GM19193 (cell line): ENCODE measurements around the gene BRSK1.

ENCODE experiments used
- POLR2A ChIP-seq: IDR thresholded peaks from 4 replicates; pipeline ENCODE4 v1.6.1; 2011; ENCODE audit not compliant: insufficient read depth, insufficient read length; ENCODE audit errors: extremely low read depth

The BRSK1 gene

DNA sequence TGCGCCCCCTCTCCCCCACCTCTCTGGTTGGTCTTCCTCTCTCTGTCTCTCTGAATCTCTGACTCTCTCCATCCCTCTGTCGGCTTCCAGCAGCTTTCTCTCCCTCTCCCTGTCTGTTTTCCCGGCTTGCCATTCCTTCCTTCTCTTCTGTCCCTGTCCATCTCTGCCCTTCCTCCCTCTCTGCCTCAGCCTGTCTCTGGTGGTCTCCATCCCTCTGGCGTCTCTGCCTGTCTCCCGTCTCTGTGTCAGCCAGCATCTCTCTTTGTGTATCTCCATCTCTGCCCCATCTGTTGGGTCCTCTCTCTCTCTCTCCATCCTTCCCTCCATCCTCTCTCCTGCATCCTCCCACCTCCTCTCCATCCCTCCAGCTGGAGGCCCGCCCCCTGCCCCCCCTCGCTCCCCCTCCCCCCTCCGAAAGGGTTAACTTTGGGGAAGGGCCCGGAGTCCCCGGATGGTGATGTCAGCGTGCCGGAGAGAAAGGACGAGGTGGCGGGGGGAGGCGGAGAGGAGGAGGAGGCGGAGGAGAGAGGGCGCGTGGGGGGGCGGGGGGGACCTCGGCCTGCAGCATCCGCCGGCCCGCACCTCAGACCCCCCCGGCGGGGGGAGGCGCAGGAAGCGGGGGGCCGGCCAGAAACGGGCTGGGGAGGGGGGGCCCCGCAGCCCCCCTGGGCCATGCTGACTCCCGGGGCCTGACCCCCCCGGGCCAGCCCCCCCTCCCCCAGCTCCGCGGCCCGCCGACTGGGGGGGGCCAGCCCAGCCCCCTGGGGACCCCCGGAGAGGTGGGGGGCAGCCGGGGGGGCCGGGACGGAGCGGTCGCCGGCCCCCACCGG lies at the start of gene BRSK1:
Gene BRSK1, plus strand, starts transcription at position 450 of the 830 bp plus-strand sequence. CDS start 446 bp downstream, outside the sequence.
- no peak for TF ChIP-seq POLR2A

DNA sequence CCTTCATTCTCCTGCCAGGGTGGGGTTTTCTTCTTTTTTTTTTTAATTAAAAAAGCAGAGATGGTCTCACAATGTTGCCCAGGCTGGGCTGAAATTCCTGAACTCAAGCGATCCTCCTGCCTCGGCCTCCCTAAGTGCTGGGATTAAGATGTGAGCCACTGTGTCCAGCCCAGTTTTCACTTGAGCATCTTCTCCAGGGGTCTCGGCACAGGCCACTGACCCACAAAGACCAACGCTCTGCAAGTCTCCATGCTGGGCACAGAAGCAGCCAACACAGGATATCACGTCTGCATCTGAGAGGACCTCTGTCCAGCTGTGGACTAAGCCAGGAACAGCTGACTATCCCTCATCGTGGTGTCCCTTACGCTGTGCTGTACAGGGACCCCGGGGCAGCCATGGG lies 45.8 kb upstream of the BRSK1 start:
- no peak for TF ChIP-seq POLR2A

DNA sequence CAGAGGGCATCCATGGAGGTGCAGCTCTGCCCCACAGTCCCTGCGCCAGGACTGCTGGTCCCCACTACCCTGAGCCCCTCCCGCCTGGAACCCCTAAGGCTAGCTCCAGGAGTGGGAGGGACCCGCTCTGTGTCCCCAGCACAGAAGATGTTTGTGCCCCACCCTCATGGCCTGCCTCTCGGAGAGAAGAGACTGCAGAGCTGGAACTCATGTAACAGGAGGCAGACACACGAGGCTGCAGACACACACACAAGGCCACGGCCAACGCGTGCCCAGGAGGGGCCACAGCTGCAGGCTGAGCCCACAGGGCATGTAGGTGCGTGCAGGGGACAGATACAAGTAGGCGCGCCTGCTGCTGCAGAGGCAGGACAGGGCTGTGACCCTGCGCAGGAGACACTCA lies 44.8 kb upstream of the BRSK1 start:
- TF ChIP-seq POLR2A, result no peak

DNA sequence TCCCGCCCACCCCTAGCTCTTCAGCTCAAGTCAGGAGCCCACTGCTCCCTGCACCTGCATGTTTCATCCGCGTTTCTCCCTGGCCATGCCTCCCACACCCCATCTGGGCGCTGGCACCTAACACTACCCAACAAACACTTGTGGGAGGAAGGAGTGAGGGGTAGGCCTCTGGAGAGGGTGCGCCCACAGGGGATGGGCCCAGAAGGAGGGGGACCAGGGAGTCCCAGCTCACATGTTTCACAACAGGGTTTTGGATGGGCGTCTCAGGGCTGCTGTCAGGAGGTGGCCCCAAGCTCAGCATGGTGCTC lies 43.1 kb upstream of the BRSK1 start:
- no peak for TF ChIP-seq POLR2A

DNA sequence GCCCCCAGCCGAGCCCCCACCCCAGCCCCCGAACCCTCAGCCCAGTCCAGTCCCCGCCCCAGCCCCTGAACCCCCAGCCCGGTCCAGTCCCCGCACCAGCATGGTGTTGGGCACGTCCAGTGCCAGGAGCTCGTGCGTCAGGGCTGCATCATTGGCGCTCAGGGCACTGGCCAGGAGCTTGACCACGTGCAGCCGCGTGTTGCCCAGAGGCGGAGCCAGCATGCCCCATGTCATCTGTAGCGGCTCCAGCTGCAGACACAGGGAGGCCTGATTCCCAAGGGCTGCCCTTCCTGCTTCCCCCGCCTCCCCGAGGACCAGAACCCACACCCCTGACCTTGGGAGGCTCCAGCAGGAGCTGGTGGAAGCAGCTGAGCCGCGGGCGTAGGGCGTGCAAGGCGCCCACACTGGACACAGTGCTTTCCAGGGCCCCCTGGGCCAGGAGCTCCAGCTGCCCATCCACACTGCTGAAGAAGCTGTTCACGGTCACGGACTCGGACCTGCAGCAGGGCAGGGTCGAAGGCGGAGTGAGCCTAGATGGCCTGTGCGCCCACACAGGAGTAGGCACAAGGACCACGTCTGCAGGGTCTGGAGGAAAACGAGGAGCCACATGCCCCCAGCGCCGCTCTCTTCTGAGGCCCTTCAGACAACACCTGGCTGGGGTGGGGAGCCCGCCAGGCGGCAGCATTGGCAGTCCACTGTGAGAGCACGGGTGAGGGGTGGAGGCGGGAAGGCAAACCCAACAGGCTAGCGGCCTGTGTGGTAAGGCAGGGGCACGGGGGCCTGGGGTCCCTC lies 42.5 kb upstream of the BRSK1 start:
- no peak for TF ChIP-seq POLR2A

DNA sequence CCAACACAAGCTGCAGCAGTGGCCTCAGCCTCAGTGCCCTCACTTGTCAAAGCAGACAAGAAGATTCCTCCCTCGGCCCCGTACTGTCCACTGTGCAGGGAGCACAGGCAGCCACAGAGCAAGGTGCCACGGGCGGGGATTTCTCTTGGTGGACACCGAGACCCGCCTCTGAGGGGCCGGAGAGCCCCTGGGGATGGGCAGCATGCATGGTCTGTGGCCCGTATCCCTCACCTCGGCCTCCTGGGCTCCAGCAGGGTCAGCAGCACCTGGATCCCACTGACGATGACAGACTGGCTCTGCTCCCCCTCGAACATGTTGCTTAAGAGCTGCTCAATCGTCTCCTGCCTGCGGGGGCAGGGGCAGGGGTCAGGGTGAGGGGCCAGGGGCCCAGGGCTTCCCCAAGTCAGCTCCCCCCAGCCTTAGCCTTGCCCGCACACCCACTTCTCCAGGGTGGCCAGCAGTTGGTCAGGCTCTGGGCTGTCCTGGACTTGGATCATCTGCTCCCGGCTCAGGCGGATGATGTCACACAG lies 41.8 kb upstream of the BRSK1 start:
- TF ChIP-seq POLR2A, result no peak

DNA sequence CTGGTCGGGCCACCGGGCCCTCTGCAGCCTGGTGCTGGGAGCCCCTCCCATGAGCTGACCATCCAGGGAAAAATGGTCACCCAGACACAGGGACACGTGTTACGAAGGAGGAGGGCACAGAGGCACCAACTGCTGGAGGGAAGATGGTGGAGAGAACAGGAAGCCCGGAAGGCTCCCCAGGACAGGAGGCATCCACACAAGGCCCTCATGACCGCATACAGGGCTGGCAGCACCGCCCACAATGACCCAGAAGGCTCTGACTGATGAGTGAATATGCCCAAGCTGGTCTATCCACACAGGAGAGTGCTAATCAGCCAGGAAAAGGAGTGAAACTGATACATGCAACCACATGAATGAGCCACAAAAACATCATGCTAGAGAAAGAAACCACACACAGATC lies 41.3 kb upstream of the BRSK1 start:
- no peak for TF ChIP-seq POLR2A

DNA sequence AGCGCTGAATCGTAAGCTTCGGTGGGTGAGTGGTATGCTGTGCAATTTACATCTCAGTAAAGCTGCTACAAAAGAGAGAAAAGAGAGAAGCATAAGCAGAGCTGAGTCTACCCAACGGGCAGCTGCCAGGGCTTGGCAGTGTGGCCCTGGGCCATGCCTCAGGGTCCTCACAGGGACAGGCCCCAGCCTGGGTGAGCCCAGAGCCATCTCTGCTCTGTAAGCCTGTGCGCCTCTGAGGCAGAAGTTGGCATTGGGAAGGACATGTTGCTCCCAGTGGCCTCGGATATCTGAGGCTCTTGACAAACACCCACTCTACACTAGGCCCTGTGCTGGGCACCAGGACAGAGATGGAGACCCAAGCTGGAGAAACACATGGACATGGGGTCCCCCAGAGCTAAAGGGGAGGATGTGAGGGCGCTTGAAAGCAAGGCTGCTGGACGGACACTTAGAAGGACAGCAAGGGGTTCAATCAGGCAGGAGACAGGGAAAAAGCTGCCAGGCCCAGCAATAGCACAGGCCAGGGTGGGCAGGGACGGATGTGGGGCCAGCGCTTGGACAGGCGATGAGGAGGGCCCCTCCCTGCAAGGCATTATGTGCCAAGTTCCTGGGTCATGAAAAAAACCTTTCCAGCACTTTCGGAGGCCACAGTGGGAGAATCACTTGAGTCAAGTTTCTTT lies 39.7 kb upstream of the BRSK1 start:
- no peak for TF ChIP-seq POLR2A

DNA sequence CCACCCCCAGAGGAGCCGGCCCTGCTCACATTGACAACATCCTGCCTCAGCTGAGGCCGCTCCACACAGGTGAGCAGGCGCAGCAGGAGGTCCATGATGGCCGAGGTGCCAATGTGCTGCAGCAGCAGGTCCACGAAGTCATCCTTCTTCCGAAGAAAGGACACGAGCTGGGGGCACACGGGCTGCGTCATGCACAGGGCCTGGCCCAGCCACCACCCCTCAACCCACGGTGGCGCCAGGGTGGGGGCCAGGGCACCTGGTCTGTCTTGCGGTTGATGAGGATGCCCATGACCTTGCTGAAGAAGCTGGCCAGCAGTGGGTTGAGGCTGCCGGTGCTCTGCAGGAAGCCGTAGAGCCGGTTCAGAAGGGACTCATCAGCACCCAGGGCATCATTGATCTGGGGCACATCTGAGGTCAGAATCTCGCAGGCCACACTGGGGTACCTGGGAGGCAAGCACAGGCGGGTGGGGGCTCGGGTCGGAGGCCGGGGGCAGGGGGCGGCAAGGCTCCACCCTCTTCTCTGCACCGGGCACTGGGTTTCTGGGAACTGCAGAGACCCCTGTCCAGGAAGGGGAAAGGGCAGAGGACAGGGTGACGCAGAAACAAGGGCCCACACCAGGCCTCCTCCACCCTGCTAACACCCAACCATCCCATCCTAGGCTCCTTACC lies 38.4 kb upstream of the BRSK1 start:
- no peak for TF ChIP-seq POLR2A

DNA sequence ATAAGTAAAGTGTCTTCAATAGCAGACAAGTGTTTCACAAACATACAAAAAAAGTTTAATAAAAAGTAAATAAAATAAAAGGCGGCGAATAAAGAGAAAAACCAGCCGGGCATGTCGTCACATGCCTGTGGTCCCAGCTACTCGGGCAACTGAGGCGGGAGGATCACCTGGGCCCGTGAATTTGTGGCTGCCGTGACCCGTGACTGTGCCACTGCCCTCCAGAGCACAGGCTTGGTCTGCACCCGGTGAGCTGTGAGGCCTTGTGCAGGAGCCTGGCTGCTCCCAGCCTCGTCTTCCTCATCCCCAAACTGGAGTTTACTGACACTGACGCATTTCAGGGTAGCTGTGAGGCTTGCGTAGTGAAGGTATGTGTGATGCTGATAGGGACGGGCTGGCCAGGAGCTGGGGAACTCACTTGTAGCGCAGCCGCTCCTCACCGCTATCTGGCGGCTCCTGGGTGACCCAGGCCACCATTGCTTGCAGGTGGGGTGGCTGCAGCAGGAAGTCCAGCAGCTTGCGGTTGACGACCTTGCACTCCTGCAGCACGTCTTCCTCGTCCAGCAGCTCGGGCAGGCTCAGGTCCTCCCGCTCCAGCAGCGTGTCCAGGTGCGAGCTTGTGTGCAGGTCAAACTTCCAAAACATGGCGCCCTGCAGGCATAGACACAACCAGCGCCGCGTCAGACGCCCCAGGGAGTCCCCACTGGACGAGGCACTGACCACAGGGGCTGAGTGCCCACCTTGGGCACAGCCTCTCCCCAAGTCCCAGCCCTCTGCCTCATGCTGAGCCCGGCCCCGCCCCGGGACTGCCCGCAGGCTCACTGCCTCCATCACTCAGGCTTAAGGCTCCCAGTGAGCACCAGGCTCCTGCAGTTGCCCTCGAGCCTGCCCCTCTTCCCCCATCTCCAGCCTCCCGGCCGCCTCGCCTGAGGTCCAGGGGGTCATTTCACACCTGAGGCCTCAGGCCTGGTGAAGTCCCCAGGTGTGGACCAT lies 37.0 kb upstream of the BRSK1 start:
- TF ChIP-seq POLR2A, result no peak

DNA sequence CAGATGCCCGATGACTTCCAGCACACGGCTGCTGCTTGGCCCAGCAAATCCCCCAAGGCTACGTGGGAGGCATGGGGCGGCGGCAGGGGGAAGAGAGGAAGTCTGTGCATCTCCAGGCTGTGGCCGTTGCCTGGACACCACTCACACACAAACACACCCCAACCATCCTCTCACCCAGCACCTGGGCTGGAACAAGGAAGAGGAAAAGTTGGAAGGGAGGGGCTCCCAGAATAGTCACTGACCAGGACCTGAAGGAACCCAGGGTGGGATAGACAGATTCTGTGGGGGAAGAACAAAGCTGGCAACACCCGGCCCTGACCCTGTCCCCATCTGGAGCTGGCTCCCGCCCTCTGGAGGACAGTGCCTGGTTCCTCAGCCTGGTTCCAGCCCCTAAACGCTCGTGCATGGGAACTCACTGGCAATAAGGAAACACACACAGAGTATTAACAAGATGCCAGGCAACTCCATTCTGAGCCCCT lies 36.1 kb upstream of the BRSK1 start:
- TF ChIP-seq POLR2A, result no peak

DNA sequence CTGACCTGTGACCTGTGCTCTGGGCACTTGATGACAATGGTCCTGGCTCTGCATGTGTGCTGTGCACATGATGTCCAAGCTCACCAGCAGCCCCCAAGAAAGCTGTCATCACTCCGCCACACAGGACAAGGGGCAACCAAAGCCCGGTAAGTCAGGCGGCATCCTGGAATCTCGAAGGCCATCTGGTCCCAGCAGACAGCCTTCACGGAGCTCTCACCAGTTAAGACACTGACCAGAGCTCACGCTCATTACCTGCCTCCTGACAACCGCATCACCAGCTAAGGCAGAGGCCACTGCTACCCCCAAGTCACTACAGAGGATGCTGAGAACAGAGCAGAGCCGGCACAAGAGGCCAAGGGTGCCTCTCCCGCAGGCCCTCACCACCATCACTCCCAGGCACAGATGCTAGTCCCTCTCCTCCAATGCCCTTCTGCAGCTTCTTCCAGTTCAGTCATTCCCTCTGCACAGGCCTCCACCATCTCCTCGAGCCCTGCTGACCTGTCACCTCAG lies 35.6 kb upstream of the BRSK1 start:
- TF ChIP-seq POLR2A, result no peak

DNA sequence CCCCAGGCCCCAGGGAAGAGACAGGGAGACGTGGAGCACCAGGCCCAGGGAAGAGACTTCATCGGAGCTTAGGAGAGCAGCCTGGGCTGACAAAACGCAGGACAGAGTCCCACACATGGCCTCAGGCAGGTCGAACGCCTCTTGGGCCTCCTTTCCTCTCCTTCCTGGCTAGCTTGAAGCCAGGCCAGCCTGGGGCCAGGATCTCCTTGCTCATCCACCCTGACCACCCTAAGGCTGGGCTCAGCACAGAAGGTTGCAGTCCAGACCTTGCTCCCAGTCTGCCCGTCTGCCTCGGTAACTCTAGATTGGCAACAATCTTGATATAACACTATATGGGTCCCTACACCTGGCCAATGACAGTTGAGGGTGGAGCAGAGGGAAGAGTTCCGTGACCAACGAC lies 35.1 kb upstream of the BRSK1 start:
- no peak for TF ChIP-seq POLR2A
